Stimulated activated CD4-positive, alpha-beta T cell treated with anti-CD3 and anti-CD28 coated beads, Interleukin-15, amount 100 ng/mL, for 24 hours (primary cell): Measurements from ENCODE around the gene BRCA2.

Experiments
- DNase-seq: peaks from one replicate; pipeline ENCODE4 v3.0.0-alpha.2; 2020

BRCA2 gene, protein sequence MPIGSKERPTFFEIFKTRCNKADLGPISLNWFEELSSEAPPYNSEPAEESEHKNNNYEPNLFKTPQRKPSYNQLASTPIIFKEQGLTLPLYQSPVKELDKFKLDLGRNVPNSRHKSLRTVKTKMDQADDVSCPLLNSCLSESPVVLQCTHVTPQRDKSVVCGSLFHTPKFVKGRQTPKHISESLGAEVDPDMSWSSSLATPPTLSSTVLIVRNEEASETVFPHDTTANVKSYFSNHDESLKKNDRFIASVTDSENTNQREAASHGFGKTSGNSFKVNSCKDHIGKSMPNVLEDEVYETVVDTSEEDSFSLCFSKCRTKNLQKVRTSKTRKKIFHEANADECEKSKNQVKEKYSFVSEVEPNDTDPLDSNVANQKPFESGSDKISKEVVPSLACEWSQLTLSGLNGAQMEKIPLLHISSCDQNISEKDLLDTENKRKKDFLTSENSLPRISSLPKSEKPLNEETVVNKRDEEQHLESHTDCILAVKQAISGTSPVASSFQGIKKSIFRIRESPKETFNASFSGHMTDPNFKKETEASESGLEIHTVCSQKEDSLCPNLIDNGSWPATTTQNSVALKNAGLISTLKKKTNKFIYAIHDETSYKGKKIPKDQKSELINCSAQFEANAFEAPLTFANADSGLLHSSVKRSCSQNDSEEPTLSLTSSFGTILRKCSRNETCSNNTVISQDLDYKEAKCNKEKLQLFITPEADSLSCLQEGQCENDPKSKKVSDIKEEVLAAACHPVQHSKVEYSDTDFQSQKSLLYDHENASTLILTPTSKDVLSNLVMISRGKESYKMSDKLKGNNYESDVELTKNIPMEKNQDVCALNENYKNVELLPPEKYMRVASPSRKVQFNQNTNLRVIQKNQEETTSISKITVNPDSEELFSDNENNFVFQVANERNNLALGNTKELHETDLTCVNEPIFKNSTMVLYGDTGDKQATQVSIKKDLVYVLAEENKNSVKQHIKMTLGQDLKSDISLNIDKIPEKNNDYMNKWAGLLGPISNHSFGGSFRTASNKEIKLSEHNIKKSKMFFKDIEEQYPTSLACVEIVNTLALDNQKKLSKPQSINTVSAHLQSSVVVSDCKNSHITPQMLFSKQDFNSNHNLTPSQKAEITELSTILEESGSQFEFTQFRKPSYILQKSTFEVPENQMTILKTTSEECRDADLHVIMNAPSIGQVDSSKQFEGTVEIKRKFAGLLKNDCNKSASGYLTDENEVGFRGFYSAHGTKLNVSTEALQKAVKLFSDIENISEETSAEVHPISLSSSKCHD (N-terminal part only)

DNA sequence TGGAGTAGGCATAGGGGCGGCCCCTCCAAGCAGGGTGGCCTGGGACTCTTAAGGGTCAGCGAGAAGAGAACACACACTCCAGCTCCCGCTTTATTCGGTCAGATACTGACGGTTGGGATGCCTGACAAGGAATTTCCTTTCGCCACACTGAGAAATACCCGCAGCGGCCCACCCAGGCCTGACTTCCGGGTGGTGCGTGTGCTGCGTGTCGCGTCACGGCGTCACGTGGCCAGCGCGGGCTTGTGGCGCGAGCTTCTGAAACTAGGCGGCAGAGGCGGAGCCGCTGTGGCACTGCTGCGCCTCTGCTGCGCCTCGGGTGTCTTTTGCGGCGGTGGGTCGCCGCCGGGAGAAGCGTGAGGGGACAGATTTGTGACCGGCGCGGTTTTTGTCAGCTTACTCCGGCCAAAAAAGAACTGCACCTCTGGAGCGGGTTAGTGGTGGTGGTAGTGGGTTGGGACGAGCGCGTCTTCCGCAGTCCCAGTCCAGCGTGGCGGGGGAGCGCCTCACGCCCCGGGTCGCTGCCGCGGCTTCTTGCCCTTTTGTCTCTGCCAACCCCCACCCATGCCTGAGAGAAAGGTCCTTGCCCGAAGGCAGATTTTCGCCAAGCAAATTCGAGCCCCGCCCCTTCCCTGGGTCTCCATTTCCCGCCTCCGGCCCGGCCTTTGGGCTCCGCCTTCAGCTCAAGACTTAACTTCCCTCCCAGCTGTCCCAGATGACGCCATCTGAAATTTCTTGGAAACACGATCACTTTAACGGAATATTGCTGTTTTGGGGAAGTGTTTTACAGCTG is at the start of gene BRCA2, which contains the start of gene ZAR1L:
BRCA2 (plus strand) TSS at position 271 of the 790 bp plus-strand sequence. CDS start 953 bp downstream, outside the sequence.
ZAR1L (minus strand) TSS at position 126 of the 790 bp plus-strand sequence. CDS start 3,438 bp downstream, outside the sequence.
- peak; percentile 92 for DNase-seq

DNA sequence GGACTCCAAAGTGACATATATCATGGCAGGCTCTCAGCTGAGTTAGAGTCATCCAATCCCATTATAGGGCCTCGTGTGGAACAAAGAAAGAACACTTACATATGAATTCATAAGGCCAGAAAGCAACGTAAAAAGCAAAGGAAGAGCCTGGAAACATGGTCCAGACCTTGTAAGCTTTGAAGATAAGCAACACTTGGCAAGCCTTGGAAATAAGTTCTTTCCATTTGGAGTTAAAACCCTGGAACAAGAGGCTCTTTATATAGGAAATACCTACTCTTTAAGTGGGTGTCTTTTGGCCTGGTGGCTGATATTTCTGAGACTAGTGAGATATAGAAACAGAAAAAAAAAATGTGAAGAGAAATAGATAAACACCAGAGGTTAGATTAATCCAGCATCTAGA is 49.6 kb upstream of the BRCA2 start:
- DNase-seq = no peak

DNA sequence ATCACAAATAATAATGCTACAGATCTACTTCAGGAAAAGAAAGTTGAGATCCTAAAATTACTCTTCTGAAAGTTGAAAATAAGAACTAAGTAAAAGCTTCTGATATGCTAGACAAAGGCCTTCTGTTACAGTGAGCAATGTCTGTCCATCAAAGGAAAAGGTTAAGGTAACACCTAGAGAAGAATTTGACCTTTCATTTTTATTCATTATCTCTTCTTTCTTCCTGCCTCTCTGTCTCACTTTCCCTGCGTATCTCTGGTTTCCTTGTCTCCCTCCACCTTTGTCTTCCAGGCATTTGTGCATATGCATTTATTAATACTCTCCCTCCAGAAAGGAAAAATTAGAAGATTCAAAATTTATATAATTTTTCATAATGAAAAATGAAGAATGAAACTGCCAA is 49.2 kb upstream of the BRCA2 start:
- no peak for DNase-seq

DNA sequence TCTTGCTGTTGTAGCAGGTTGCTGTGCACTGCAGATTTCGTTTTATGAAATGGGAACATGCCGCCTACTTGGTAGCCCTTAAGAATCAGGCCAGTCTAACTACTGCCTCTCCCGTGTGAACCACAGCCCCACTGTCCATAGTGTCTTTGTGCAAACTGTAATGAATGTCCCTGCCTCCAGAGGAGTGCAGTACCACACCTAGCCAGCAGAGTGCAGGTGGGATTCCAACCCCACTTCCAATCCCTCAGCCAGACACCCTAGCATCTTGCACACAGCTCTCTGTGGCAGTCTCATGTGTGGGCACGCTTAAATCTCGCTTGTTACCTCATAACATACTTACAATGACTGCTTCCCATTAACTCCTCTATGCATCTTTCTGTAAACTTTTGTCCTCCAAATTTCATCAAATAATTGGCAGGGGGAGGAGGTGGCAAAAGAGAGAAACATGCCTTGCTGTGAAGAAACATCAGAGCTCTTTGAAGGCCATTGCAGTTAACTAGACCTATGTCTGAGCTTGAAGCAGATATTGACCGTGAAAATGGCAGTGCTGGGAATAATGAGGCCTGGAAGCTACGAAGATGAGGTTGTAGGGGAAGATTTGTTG is 47.4 kb upstream of the BRCA2 start:
- DNase-seq = peak; percentile 62

DNA sequence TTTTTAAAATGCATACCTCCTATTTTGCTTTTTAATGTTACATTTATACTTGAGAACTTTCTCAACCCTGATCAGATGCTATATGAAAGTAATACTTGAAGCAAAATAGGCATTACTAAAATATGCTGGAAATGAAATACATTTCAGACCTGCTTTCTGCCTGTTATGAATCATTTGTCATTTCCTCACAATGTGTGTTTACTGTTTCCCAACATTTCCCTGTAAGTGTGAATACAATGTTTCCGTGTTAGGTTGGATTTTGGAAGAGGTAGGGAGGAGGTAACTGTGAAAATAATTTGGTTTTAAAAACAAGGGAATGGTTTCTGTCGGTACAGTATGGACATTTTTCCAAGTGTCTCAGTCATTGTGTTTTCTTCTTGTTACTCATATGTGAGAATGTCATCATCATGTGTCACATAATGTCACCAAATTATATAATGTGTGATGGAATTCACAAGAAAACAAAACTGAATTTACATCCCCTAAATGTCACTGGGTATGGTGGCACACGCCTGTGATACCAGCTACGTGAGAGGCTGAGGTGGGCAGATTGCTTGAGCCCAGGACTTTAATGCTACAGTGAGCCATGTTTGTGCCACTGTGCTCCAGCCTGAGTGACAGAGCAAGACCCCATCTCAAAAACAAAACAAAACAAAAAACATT is 43.2 kb upstream of the BRCA2 start:
- no peak for DNase-seq

DNA sequence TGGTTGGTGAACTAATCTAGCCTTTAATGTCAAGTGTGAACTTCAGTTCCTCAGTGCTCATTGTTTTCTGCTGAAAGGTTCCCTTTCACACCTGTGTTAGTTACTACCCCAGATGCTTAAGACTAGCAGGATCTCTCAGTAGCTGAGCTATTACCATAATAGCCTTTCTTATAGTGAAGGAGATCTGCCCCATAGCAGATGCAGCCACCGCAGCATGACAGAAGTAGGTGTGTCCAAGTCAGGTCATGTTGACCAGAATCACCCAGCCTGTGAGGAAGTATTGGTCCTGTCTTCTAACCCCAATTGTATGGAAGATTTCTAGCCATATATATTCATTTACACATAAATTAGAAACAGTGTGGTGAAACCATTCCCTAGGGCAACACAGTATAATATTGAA is 37.5 kb upstream of the BRCA2 start:
- no peak for DNase-seq

DNA sequence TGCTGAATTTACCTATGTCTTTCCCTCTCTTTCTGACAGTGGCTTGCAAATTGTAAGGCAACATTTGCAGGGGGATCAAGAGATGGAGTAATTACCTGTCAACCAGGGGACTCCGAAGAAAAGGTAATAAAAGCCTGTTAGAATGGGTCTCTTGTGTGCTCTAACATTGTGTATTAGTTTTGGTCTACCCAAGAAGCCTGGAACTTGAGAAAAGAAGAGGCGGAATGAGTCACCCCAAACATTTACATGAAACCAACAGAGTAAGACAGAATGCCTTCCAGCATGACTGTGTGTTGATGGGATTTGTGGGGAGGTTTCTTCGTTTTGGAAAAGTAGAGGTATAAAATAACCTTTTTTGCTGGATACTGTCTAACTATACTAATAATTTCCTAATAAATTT is 36.9 kb upstream of the BRCA2 start:
- no peak for DNase-seq

DNA sequence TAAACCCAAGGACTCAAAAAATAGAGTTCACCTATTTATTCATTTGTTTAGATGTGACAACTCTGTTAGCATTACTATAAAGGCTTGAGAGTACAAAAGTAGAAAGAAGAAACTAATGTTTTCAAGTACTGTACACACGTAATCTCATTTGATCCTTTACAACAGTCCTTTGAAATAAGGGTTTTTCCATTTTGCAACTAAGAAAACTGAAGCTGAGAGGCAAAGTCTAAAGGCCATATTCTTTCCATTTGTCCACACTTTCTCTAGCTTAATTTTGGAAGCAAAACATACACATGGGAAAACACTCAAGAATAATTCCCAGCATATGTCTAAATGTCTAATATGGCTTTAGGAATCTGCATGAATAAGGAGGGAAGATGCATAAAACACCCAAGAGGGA is 34.2 kb upstream of the BRCA2 start:
- DNase-seq = no peak

DNA sequence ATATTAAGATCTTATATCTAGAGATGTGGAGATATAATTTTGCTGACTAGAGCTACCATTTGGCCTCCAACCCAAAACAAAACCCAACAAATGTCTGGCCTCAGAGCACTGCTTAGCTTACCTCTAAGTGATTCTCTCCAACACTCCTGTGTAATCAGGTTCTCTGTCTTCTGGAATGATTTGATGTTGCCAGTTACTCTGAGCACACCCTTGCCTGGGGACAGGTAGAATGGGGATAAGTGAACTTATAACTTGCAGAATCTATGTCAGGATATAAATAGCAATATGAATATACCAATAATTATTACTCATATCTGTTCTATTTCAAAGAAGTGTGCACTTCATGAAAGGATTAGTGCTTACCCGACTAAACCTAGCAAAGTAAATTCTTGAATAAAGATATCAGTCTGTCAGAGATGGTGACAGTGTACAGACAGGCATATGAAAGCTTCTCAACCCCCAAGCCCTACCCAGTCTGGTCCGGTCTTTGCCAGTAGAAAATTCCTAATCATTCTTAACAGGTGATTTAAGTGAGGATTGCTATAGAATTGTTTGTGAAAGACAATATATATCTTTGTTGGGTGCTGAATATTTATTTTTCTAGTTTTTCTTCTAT is 33.1 kb upstream of the BRCA2 start:
- no peak for DNase-seq

DNA sequence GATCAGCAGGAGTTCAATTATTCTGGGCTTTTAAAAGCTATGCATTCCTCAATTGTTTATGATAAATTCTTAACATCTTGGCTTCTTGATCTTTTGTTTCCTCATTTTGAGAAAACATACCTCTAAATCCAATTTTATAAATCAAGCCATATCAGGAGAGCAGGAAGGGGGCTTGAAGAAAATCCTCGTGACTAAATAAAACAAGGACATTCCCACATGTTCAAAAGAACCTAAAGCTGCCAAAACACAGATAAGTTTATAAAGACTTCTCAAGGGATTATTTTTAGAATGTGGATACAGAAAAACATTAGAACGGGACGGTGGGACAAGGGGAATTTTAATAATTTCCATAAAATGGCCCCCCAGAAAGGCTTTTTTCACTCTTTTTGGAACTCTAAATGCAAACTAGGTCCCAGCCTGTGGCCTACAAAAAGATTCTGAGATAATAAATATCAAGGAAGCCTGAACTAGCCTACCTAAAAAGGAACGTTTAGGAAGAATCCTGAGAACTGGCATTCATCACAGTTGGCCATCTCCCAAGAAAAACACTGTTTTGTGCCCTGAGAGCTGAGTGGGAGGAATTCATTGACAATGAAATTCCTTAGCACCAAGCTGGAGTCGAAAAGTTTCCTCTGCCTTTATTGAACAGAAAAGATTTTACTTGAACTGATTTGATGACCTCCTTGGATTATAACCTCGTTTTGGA is 30.2 kb upstream of the BRCA2 start:
- no peak for DNase-seq

DNA sequence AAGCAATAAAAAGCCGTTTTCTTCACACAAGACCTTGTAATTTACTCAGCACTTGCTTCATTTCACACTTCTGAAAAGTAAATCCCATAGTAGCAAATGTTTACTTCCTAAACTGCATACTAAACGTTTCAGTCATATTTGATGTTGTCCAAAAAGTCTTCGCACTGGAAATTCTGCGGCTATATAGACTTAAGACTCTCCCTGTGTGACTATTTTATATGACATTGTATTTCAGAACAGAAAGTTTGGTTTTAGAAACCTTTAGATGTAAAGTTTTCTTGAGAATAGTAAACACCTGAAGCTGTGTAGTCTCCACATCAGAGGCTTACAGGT is 29.7 kb upstream of the BRCA2 start:
- DNase-seq = no peak

DNA sequence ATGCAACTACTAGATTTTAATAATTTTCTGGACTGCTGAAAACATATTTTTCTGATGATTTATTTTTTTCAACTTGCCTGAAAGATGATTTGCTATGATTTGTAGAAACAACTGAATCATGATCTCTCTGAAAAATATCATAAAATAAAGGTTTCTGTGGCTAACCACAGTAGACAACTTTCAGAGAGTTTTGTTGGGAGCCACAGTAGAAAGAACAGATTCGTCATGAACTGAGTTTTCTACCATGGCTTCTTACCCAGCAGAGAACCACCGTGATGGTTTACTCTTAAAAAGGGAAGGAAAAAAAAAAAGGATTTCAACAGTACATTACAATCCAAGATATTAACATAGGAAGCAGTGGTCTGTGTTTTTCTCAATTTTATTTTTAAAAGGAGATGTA is 18.1 kb upstream of the BRCA2 start:
- DNase-seq = no peak

DNA sequence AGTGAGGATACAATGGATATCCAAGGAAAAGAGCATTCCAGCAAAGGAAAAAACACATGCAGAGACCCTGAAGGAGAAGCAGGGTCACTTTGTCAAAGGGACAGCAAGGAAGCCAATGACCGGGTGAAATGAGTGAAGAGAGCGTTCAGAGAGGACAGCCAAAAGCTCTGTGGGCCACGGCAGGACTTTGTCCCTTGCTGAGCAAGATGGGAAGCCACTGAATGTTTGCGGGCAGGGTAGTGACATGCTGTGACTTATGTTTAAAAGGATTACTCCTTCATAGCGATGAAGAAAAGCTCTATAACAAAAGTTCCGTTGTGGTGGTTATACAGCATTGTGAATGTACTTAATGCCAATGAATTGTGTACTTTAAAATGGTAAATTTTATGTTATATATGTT is 16.6 kb upstream of the BRCA2 start:
- no peak for DNase-seq

DNA sequence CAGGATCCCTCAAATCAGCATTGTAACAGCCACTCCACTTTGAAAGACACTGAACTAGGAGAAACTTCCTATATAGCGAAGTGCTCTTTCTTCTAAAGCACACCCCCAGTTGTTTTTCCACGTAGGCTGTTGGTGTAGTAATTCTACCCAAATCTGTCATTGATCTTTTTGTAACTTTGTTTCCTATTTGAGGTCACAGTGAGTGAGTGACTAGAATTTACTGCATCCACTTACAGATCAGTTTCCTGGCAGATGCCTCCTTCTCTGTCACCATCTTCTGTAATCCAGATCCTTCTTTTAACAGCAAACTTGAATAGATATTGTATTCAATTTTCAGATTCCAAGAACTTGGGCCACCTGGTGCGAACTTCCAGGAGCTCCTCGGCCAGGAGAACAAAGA is 15.4 kb upstream of the BRCA2 start:
- no peak for DNase-seq

DNA sequence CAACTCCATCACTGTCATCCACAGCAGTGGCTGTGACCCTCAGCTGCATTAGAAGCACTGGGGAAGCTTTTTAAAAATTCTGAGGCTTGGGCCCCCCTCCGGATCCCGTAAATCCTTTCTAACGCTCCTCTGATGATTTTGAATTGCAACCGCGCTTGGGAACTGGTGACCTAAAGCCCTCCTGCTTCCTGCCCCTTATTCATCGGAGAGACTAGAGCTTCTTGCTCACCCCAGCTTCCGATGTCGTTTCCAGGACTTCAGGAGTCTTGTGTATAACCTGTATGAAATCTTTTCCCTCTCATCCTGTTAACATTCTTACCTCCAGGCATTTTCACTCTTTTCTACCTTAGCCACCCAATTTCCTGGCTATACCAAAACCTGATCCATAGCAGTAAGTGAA is 14.9 kb upstream of the BRCA2 start:
- DNase-seq = no peak

DNA sequence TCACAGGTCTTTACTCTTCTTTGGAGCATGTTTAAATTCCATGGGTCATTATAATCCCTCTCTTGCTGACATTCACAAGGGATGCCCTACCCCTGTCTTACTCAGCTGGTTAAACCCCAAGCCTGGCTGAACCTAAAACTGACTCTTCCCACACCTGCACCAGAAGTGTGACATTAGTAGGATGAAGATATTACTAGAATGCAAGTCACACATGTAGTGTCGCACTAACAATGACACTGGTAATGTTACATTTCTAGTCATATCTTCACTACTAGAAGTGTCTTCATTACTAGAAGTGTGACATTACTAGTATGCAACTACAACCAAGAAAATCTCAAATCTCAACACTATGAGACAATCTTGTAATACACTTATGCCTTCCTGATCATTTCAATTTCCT is 14.4 kb upstream of the BRCA2 start:
- DNase-seq = no peak

DNA sequence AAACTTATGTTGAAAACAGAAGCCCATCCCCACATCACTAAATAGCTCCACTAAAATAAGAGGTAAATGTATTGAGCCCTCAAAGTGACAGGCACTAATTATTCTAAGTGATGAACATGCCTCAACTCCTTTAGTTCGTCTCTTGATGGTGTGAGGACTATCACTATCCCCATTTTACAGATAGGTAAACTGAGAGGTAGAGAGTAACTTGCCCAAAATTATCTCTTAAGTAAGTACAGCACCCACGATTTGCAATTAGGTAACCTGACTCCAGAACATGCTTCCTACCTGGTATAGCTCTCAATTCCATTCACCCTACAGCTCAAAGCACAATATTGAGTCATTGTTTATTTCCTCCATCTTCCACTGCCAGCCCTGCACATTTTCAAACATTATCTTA is 12.8 kb upstream of the BRCA2 start:
- no peak for DNase-seq

DNA sequence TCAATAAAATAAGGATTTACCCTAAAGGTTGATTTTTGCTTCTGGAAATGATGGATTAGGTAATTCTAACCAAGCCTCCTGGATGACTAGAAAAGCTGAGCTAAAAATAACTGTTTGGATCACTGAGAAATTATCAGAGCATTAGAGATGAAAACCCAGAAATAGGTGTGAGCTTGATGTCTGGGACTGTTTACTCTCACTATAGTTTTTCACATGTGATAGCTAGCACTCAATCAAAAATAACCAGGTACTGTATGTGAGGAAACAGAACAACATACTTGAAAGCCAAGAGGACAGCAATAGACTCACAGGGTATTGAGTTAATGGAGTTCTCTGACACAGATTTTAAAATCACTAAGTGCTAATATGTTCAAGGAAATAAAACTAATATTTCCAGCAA is 9.7 kb upstream of the BRCA2 start:
- DNase-seq = no peak

DNA sequence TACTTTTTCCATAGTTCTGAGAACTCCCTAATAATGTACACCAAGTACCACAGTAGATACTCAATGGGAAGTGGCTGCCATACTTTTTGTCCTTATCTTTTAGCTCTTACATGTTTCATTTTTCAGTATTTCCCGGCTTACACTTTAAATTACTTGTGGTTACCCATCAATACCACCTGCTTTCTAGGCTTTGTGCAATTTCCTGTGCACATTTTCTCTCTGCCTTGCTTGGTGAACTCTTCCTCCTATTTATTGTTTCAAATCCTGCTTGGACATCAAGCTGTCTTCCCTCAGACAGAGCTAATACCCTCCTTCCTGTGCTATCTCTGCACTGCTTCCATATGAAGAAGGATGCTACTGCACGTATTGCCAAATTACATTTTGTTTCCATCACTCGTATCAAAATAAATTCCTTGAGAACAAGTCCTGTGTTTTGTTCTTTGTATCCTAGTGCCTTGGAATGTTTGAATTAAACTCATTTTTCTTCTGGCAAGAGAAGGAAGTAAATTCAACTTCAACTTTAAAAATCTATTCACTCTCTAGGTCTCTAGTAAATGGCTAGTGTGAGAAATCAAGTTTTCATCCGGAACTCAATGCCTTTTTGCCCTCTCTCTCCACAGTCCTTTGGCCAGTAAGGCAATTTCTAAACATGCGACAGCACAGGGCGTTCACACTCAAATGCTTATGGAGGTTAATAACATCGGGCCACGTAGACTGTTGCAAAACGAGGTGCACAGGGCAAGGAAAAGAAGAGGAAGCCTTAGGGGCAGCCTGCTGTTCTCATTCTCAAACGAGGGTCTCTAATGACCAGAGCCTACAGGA is 5.8 kb upstream of the BRCA2 start:
- no peak for DNase-seq
